ENCODE data around the gene FGD2.

FGD2 gene

GRCh38 chr6:36964908-36965307 lies 40.5 kb upstream of the FGD2 start:
- no peak overlapping the region for H3K4me3 ChIP-seq (ENCODE audit: low read depth, low read length)
- no peak for TF ChIP-seq CTCF (IDR thresholded peaks at IDR 0.05; ENCODE audit: insufficient read depth, low read depth, low read length, missing control alignments)
- no peak for DNase-seq (ENCODE audit: low read depth)

- H3K4me3 ChIP-seq (ENCODE audit: low read depth, low read length) = no peak overlapping the region
- no peak for DNase-seq (ENCODE audit: low read depth)
- no peak for TF ChIP-seq CTCF (IDR thresholded peaks at IDR 0.05; ENCODE audit: insufficient read depth, low read depth, low read length, missing control alignments)
Observed at GRCh38 chr6:36967301-36967700, 38.2 kb upstream of the FGD2 start.

GRCh38 chr6:36967757-36968156 lies 37.7 kb upstream of the FGD2 start:
- no peak for TF ChIP-seq CTCF (IDR thresholded peaks at IDR 0.05; ENCODE audit: insufficient read depth, low read depth, low read length, missing control alignments)
- DNase-seq (ENCODE audit: low read depth) = no peak
- H3K4me3 ChIP-seq (ENCODE audit: low read depth, low read length) = no peak overlapping the region

GRCh38 chr6:36968266-36968977 lies 37.0 kb upstream of the FGD2 start:
- no peak for TF ChIP-seq CTCF (IDR thresholded peaks at IDR 0.05; ENCODE audit: insufficient read depth, low read depth, low read length, missing control alignments)
- no peak for DNase-seq (ENCODE audit: low read depth)
- no peak overlapping the region for H3K4me3 ChIP-seq (ENCODE audit: low read depth, low read length)

GRCh38 chr6:36969240-36969691 lies 36.2 kb upstream of the FGD2 start:
- no peak for DNase-seq (ENCODE audit: low read depth)
- no peak for TF ChIP-seq CTCF (IDR thresholded peaks at IDR 0.05; ENCODE audit: insufficient read depth, low read depth, low read length, missing control alignments)
- no peak overlapping the region for H3K4me3 ChIP-seq (ENCODE audit: low read depth, low read length)

GRCh38 chr6:36969988-36970891 lies 35.2 kb upstream of the FGD2 start:
- no peak for TF ChIP-seq CTCF (IDR thresholded peaks at IDR 0.05; ENCODE audit: insufficient read depth, low read depth, low read length, missing control alignments)
- no peak for DNase-seq (ENCODE audit: low read depth)
- no peak overlapping the region for H3K4me3 ChIP-seq (ENCODE audit: low read depth, low read length)

Measured in GM12865 (cell line).